ENCODE results near the gene RAPGEF1.
A peak's percentile ranks its signal among the peaks of the same experiment; 100 is the strongest.

The RAPGEF1 gene

DNA sequence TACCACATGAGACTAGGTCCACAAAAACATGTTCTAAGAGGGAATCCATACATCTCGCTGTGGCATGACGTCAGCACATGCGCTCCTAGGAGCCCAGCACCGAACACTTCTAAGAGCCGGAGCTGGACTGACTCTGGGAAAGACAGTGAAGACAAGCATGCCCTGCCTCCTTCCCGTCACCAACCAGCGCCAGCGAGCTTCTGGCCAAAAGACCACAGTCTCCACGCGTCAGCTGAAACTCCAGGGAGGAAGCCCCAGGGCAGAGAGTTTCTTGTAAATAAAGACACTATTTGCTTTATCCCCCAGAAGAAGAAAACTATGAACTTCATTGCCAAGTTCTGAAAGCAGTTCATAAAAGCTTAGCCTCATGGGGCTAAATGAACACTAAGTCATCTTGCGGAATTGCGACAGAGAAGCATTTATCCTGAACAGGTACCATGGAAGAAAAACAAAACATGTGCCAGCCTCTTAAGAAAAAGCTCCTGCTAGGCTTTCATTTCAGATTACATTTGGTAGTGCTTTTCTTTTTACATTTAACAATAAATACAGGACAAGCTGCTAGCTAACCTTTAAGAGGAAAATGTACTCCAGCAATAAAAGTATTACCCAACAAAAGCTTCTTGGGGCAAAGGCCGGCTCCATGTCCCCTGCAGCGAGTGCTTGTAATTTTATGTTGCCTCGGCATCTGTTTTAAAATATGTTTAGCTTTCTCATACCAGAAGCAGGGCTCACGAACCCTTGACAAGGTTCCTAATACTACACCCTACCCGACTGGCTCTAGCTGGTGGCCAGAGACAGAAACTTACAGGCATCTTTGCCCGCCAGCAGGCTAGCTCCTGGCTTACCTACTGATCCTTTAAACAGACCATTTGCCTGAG is 98.0 kb downstream of the RAPGEF1 start:
- no peak for DNase-seq

- no peak for DNase-seq
These were observed 99.3 kb downstream of the RAPGEF1 start for GRCh38 chr9:131640438-131641137.

- no peak for DNase-seq
These were observed 100.0 kb downstream of the RAPGEF1 start for GRCh38 chr9:131639769-131640437.

DNA sequence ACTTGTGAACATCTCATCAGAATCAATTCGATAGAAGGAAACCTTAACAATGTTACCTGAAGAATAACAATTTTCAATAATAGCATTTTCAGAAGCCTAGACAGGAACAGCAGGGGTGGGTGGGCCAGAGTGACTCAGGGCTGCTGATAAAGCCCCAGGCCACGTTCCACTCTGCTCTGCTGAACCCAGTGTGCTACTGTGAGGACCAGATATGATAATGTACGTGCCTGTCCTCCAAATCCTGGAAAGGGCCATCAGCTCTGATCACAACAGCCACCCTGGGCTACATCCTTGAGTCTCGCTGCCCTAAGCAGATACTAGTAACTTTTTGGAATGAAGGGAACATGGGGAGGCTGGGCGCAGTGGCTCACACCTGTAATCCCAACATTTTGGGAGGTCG is 103.3 kb downstream of the RAPGEF1 start:
- no peak for DNase-seq

DNA sequence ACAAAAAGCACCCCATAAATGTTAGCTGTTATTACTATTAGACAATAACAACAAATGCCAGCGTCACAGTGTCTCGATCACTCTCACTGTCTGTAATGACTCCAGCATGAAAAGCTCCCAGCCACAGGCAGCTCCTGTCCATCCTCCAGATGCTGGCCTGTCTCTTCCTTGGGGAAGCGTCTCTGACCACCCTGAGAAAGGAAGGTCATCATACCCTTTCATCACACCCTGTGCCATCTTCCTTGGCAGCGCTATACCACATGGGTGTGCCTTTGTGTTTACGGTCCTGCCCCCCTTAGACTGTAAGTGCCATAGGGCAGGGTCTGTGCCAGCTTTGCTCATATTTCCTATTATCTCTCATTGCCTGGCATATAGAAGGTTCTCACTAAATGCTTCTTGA is 104.0 kb downstream of the RAPGEF1 start:
- no peak for DNase-seq

DNA sequence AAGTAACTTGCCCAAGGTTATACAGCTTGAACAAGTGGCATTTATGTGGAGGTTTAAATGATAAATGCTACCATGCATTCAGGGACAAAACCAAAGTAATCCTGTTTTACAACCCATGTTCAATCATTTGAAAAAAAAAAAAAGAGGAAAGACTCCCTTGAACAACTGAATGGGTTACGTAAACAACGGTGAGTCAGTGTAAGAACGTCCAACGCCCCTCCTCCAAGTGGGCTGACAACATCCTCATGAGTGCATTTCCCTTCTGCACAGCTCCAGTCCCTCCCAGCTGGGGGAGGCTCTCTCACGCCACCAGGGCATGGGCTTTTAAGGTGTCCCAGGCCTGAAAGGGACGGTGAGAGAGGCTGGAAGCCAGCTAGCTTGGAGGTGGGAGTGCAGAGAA is 104.6 kb downstream of the RAPGEF1 start:
- no peak for DNase-seq

DNA sequence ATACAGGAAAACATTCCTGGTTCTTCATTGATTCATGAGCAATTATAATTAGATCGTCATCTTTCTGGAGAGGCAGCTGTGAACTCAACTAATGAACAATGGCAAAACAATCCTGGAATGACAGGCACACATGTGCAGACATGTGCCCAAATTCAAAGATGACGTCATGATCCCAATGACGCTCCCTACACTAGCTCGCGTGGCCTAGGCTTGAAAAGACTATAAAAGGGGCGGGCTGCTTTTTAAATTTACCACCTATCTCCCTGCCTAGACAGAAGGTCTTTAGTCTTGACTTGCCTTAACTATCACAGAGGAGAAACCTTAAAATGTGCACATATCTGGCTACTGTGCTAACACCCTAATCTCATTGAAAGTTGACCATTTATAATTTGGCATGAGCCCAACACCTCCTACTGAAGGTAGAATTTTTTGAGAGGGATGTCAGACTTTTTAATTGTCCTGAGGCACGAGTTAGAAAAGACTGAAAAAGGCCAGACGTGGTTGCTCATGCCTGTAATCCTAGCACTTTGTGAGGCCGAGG is 106.3 kb downstream of the RAPGEF1 start:
- DNase-seq: no peak

DNA sequence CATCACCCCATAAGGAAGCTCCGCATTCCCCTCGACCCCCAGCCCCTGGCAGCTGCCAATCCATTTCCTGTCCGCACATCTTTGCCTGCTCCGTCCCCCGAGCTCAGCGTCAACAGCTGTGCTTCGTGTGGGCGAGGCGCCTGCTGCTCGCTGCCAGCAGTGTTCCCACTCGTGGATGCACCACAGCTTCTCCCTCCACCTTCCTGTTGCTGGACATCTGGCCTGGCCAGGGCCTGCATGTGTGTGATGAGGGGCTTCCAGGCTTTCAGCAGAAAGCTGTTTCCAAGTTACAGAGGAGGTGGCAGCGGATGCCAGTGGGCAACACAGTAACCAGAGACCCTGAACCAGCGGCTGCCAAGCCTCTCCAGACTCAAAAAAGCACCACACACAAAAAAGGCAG is 108.6 kb downstream of the RAPGEF1 start:
- DNase-seq: no peak

DNA sequence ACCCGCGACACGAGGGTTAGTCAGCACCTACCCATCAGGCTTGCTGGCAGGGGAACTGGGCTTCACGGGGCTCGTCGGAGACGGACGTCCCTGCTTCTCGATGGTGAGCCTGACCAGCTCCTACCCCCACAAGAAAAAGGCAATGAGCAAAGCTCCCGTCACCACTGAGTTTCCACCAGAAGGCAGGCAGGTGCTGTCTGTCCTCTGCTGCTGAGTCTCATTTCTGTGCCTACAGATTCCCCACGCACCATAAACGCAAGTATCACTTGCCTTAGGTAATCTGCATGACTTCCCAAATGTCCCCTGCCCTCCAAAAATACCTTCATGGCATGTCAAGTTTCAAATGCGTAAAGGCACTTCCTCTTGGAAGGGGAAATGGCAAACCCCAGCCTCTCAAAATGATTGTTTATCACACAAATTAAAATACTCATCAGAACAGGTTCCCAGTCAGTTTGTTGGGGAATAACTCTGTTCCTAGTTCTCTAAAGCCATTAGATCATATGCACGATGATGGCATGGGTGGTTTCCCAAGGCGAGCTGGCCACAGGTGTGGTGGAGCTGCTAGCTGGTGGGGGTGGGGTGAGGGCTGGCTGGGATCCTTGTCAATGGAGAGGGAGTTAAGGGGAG is 109.6 kb downstream of the RAPGEF1 start:
- no peak for DNase-seq

DNA sequence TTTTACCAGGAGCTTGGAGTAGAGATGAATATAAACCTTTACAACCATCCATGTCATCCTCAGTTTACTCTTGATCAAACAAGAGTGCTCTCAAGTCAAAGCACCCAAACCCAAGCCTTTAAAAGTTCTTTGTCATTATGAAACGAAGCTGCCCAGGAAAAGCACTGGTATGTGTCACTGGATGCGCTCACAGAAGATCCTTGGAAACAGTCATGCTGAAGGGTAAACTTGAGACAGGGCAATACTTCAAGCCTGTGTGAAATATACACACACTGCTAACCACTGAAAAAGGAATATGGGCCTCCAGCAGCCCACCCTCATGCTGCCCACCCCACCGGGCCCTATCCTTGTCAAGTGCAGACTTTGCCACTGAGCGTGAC is 110.1 kb downstream of the RAPGEF1 start:
- no peak for DNase-seq

- no peak for DNase-seq
These were observed 110.7 kb downstream of the RAPGEF1 start for GRCh38 chr9:131629226-131629500.

DNA sequence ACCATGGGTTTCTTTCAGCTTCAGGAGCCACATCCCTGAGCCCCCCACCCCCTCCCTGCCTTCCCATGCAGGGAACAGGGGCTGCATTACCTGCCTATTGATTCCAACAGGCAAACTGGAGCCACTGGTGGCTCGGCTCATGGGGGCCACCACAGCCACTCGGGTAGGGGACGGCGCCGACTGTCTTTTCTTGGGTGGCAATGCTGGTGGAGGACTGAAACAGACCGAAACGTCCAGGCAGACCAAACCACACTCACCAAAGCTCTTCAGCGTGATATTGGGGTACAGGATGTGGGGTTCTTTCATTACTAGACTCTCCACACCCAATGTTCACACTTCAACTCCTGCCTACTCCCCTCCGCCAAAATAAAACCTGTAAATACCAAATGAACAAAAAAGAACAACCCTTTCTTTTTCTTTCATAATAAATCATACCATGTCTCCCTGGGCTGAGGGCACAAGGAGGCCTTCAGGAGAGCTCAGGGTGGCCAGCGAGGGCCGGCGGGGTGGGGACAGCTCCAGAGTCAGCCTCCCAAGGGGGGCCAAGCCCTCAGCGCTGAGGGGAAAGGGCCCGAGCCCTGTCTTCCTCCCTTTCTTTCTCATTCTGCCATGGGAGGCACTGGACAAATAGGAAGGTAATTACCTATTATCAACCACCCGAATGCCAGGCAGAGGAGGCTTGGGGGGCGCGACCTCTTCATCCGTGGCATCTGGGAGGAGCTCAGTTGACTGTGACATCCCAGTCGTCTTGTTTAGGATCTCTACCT is 111.2 kb downstream of the RAPGEF1 start:
- DNase-seq: no peak

- DNase-seq: peak; percentile 4
These were observed 112.0 kb downstream of the RAPGEF1 start for GRCh38 chr9:131627648-131628458.

GRCh38 chr9:131627326-131627647 is 112.6 kb downstream of the RAPGEF1 start:
- no peak for DNase-seq

DNA sequence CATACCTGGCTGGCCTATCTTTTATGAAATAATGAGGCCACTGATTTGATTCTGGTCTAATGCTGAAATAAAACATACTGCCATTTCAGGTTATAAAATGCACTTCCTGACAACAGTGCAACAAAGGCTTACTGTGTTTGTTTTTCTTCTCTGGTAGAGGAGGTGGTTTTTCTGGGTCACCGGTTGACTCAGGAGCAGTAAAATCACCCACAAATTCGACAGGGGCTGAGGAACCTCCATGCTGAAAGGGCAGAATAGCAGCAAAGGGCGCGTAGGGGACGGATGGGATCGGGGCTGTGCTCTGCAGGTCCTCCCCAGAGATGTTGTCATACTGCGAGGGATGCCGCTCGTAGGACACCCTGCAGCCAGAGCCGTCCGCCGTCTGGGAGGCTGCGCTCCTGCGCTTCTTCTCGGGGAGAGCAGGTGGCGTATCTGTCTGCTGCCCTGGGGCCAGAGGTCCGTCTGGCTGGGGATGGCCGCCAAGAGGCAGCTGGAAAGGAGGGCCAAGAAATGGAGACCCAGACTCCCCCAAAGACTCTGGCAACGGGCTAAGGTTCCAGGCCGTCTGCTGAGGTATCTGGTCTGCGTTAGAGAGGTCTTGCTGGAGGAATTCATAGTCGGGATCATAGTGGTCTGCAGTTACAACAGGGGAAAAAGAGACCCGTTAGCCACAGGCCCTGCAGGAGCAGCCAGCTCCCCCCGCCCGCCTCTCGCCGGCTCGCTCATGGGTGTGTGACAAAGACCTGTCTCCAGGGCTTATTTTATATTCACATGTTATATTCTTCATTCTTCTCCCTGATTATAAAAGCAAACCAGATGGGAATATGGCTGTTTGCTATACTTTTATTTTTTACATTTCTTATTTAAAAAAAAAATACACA is 113.8 kb downstream of the RAPGEF1 start:
- DNase-seq: no peak

GRCh38 chr9:131625508-131625787 is 114.4 kb downstream of the RAPGEF1 start:
- no peak for DNase-seq

- DNase-seq: no peak
These were observed 115.0 kb downstream of the RAPGEF1 start for GRCh38 chr9:131624636-131625507.

GRCh38 chr9:131623655-131624330 is 116.1 kb downstream of the RAPGEF1 start:
- no peak for DNase-seq

DNA sequence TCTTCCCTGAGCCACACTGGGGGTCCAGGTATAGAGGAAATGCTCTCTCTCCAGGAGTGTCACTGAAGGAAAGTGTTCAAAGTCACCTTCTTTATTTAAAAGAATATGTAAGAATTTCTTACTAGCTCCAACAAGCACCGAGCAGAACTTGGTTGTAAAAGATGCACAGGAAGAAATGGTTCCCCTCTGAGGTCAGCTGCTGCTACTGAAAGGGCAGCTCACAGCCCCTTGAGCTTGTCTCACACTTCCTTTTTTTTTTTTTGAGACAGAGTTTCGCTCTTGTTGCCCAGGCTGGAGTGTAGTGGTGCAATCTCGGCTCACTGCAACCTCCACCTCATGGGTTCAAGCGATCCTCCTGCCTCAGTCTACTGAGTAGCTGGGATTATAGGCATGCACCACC is 117.4 kb downstream of the RAPGEF1 start:
- no peak for DNase-seq

Data from NCI-H187 treated with DMSO at 0.1 percent for 48 hours (cell line).